ENCODE measurements around the gene GRM1. TPM values are rescaled to one million over a fixed set of nuclear protein-coding genes. Genes with fewer than 3 reads are reported as not detected.

The GRM1 gene
- total and polyA plus RNA-seq, 4 donors = 3.3 to 12.2 (median 7.7) TPM

GRCh38 chr6:146339716-146340115, 310.9 kb downstream of the GRM1 start:
- no peak overlapping the region for H3K27ac ChIP-seq (ENCODE audit: low read depth, low read length)
- no peak overlapping the region for H3K4me3 ChIP-seq (ENCODE audit: low read depth, low read length)
- DNase-seq (ENCODE audit: low read depth in 4 of 6, low spot score in 6 of 6) = peak; percentile 19 to 73 (median 34)
- H3K36me3 ChIP-seq (ENCODE audit: control insufficient read depth, insufficient read depth, low read length) = no peaks in the 10 kb centered on the region
- WGBS (ENCODE audit: insufficient coverage) = 32% methylated on average over 3 of the region's 4 CpGs
- H3K27me3 ChIP-seq (ENCODE audit: control insufficient read depth, insufficient read depth, low read length) = no peaks in the 10 kb centered on the region
- no peaks in the 10 kb centered on the region for H3K9me3 ChIP-seq (ENCODE audit: control insufficient read depth, insufficient read depth, low read length)
- H3K4me1 ChIP-seq (ENCODE audit: control insufficient read depth, insufficient read depth, low read length) = peaks cover 3% of the 10 kb centered on the region

GRCh38 chr6:146341493-146342230, 312.8 kb downstream of the GRM1 start:
- WGBS (ENCODE audit: insufficient coverage) = no CpG with 5 or more reads among the region's 7 CpGs
- H3K4me3 ChIP-seq (ENCODE audit: low read depth, low read length) = no peak overlapping the region
- H3K27ac ChIP-seq (ENCODE audit: low read depth, low read length) = no peak overlapping the region

GRCh38 chr6:146345598-146345997, 316.7 kb downstream of the GRM1 start:
- no CpG with 5 or more reads among the region's 1 CpG for whole genome bisulfite sequencing (ENCODE audit: insufficient coverage)
- Histone ChIP-seq H3K4me1 (ENCODE audit: control insufficient read depth, insufficient read depth, low read length) (no peaks in the 10 kb centered on the region), H3K9me3 (ENCODE audit: control insufficient read depth, insufficient read depth, low read length) (no peaks in the 10 kb centered on the region), H3K27ac (ENCODE audit: low read depth, low read length) (no peak overlapping the region), H3K4me3 (ENCODE audit: low read depth, low read length) (no peak overlapping the region), H3K27me3 (ENCODE audit: control insufficient read depth, insufficient read depth, low read length) (no peaks in the 10 kb centered on the region), H3K36me3 (ENCODE audit: control insufficient read depth, insufficient read depth, low read length) (no peaks in the 10 kb centered on the region)
- peak in 1 of 6 donors; percentile 58 for DNase-seq (ENCODE audit: low read depth in 4 of 6, low spot score in 6 of 6)

More at GRCh38 chr6:146341493-146342230, 312.8 kb downstream of the GRM1 start:
- Histone ChIP-seq H3K36me3 (ENCODE audit: control insufficient read depth, insufficient read depth, low read length) (no peaks in the 10 kb centered on the region), H3K9me3 (ENCODE audit: control insufficient read depth, insufficient read depth, low read length) (no peaks in the 10 kb centered on the region), H3K4me1 (ENCODE audit: control insufficient read depth, insufficient read depth, low read length) (peaks cover 3% of the 10 kb centered on the region), H3K27me3 (ENCODE audit: control insufficient read depth, insufficient read depth, low read length) (no peaks in the 10 kb centered on the region)
- no peak for DNase-seq (ENCODE audit: low read depth in 4 of 6, low spot score in 6 of 6)

GRCh38 chr6:146347090-146347489, 318.2 kb downstream of the GRM1 start:
- WGBS (ENCODE audit: insufficient coverage) = 100% methylated on average over 1 of the region's 2 CpGs
- no peaks in the 10 kb centered on the region for H3K9me3 ChIP-seq (ENCODE audit: control insufficient read depth, insufficient read depth, low read length)
- no peak for DNase-seq (ENCODE audit: low read depth in 4 of 6, low spot score in 6 of 6)

GRCh38 chr6:146347690-146348089, 318.8 kb downstream of the GRM1 start:
- Histone ChIP-seq H3K27ac (ENCODE audit: low read depth, low read length) (no peak overlapping the region), H3K27me3 (ENCODE audit: control insufficient read depth, insufficient read depth, low read length) (no peaks in the 10 kb centered on the region), H3K9me3 (ENCODE audit: control insufficient read depth, insufficient read depth, low read length) (no peaks in the 10 kb centered on the region), H3K36me3 (ENCODE audit: control insufficient read depth, insufficient read depth, low read length) (no peaks in the 10 kb centered on the region), H3K4me1 (ENCODE audit: control insufficient read depth, insufficient read depth, low read length) (no peaks in the 10 kb centered on the region), H3K4me3 (ENCODE audit: low read depth, low read length) (no peak overlapping the region)
- peak in 1 of 6 donors; percentile 73 for DNase-seq (ENCODE audit: low read depth in 4 of 6, low spot score in 6 of 6)
- no CpG with 5 or more reads among the region's 3 CpGs for WGBS (ENCODE audit: insufficient coverage)

More at GRCh38 chr6:146347090-146347489, 318.2 kb downstream of the GRM1 start:
- no peaks in the 10 kb centered on the region for H3K4me1 ChIP-seq (ENCODE audit: control insufficient read depth, insufficient read depth, low read length)
- H3K27me3 ChIP-seq (ENCODE audit: control insufficient read depth, insufficient read depth, low read length) = no peaks in the 10 kb centered on the region
- no peak overlapping the region for H3K27ac ChIP-seq (ENCODE audit: low read depth, low read length)
- H3K4me3 ChIP-seq (ENCODE audit: low read depth, low read length) = no peak overlapping the region
- no peaks in the 10 kb centered on the region for H3K36me3 ChIP-seq (ENCODE audit: control insufficient read depth, insufficient read depth, low read length)

GRCh38 chr6:146351018-146351417, 322.2 kb downstream of the GRM1 start:
- H3K36me3 ChIP-seq (ENCODE audit: control insufficient read depth, insufficient read depth, low read length) = no peaks in the 10 kb centered on the region
- H3K4me3 ChIP-seq (ENCODE audit: low read depth, low read length) = no peak overlapping the region
- H3K9me3 ChIP-seq (ENCODE audit: control insufficient read depth, insufficient read depth, low read length) = no peaks in the 10 kb centered on the region
- no peak overlapping the region for H3K27ac ChIP-seq (ENCODE audit: low read depth, low read length)
- H3K27me3 ChIP-seq (ENCODE audit: control insufficient read depth, insufficient read depth, low read length) = no peaks in the 10 kb centered on the region
- 0% methylated on average over 1 of the region's 3 CpGs for WGBS (ENCODE audit: insufficient coverage)
- DNase-seq (ENCODE audit: low read depth in 4 of 6, low spot score in 6 of 6) = no peak
- H3K4me1 ChIP-seq (ENCODE audit: control insufficient read depth, insufficient read depth, low read length) = no peaks in the 10 kb centered on the region

- H3K4me3 ChIP-seq (ENCODE audit: low read depth, low read length) = no peak overlapping the region
- 88% methylated on average over 2 of the region's 5 CpGs for WGBS (ENCODE audit: insufficient coverage)
- H3K27me3 ChIP-seq (ENCODE audit: control insufficient read depth, insufficient read depth, low read length) = no peaks in the 10 kb centered on the region
- no peak overlapping the region for H3K27ac ChIP-seq (ENCODE audit: low read depth, low read length)
- no peaks in the 10 kb centered on the region for H3K36me3 ChIP-seq (ENCODE audit: control insufficient read depth, insufficient read depth, low read length)
- H3K9me3 ChIP-seq (ENCODE audit: control insufficient read depth, insufficient read depth, low read length) = no peaks in the 10 kb centered on the region
- no peak for DNase-seq (ENCODE audit: low read depth in 4 of 6, low spot score in 6 of 6)
- H3K4me1 ChIP-seq (ENCODE audit: control insufficient read depth, insufficient read depth, low read length) = no peaks in the 10 kb centered on the region
Observed at GRCh38 chr6:146352163-146352562, 323.3 kb downstream of the GRM1 start.

- no peaks in the 10 kb centered on the region for H3K27me3 ChIP-seq (ENCODE audit: control insufficient read depth, insufficient read depth, low read length)
- H3K4me3 ChIP-seq (ENCODE audit: low read depth, low read length) = no peak overlapping the region
- no peaks in the 10 kb centered on the region for H3K36me3 ChIP-seq (ENCODE audit: control insufficient read depth, insufficient read depth, low read length)
- 85% methylated on average over 1 of the region's 3 CpGs for WGBS (ENCODE audit: insufficient coverage)
- DNase-seq (ENCODE audit: low read depth in 4 of 6, low spot score in 6 of 6) = no peak
- H3K27ac ChIP-seq (ENCODE audit: low read depth, low read length) = no peak overlapping the region
- no peaks in the 10 kb centered on the region for H3K9me3 ChIP-seq (ENCODE audit: control insufficient read depth, insufficient read depth, low read length)
- no peaks in the 10 kb centered on the region for H3K4me1 ChIP-seq (ENCODE audit: control insufficient read depth, insufficient read depth, low read length)
Observed at GRCh38 chr6:146354451-146354850, 325.6 kb downstream of the GRM1 start.

- Histone ChIP-seq H3K9me3 (ENCODE audit: control insufficient read depth, insufficient read depth, low read length) (no peaks in the 10 kb centered on the region), H3K27ac (ENCODE audit: low read depth, low read length) (no peak overlapping the region), H3K36me3 (ENCODE audit: control insufficient read depth, insufficient read depth, low read length) (no peaks in the 10 kb centered on the region), H3K4me1 (ENCODE audit: control insufficient read depth, insufficient read depth, low read length) (no peaks in the 10 kb centered on the region), H3K4me3 (ENCODE audit: low read depth, low read length) (no peak overlapping the region), H3K27me3 (ENCODE audit: control insufficient read depth, insufficient read depth, low read length) (no peaks in the 10 kb centered on the region)
- DNase-seq (ENCODE audit: low read depth in 4 of 6, low spot score in 6 of 6) = no peak
- 65% methylated on average over 4 of the region's 4 CpGs for WGBS (ENCODE audit: insufficient coverage)
Observed at GRCh38 chr6:146355521-146356100, 326.7 kb downstream of the GRM1 start.

Data from spinal cord (tissue), 10 donors.